ENCODE measurements around the gene GDI1. TPM values are rescaled to one million over a fixed set of nuclear protein-coding genes. Genes with fewer than 3 reads are reported as not detected.

GDI1 gene
- total and polyA plus RNA-seq, 10 of the 15 experiments (the other 5 are each of a cell fraction or from before 2014, with no cell fraction given): 0.92 to 102 (median 49.6) TPM

DNA sequence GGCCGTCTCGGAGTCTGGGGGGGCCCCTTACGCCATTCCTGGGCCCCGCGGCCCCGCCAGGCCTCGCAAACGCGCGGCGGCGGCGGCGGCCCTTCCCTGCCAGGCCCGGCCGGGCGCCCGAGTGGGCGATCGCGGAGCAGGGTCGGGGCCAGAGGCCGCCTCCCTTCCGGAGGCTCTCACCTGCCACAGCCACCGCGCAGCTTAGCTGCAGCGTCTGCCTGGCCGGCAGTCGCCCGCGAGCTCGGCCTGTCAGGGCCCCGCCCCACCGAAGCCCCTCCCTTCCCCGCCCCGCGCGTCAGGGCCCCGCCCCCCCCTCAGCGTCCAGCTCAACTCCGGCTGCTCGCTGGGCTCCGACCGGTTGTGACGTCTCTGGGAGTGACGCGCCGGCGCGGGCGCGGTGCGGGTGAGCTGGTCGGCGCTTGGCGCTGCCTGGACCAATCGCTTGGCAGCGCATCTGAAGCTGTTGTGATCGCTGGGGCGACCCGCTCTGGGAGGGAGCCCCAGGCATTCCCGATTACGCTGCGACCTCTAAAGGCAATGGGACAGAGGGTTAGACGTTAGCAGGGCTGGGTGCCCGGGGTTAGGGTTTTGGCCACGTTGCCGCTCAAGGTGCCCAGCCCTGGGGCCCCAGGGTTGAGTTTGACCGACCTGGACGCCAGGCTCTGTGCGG lies 53.6 kb downstream of the GDI1 start, which contains the start of gene SLC10A3 (continued):
- TF ChIP-seq, protein P1, sequence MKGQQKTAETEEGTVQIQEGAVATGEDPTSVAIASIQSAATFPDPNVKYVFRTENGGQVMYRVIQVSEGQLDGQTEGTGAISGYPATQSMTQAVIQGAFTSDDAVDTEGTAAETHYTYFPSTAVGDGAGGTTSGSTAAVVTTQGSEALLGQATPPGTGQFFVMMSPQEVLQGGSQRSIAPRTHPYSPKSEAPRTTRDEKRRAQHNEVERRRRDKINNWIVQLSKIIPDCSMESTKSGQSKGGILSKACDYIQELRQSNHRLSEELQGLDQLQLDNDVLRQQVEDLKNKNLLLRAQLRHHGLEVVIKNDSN (IDR thresholded peaks at IDR 0.05; ENCODE audit: borderline replicate concordance, extremely low read length, insufficient read depth, low read depth, low read length): no peak
- no peak for TF ChIP-seq SRF (IDR thresholded peaks at IDR 0.05; ENCODE audit: low read depth in 2 of 2, low read length in 2 of 2)
- TF ChIP-seq, protein P2, sequence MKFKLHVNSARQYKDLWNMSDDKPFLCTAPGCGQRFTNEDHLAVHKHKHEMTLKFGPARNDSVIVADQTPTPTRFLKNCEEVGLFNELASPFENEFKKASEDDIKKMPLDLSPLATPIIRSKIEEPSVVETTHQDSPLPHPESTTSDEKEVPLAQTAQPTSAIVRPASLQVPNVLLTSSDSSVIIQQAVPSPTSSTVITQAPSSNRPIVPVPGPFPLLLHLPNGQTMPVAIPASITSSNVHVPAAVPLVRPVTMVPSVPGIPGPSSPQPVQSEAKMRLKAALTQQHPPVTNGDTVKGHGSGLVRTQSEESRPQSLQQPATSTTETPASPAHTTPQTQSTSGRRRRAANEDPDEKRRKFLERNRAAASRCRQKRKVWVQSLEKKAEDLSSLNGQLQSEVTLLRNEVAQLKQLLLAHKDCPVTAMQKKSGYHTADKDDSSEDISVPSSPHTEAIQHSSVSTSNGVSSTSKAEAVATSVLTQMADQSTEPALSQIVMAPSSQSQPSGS (IDR thresholded peaks at IDR 0.05; ENCODE audit: low read length): no peak
- 0 out of 2 replicates have a peak, but pooled peaks have one; percentile 19 for TF ChIP-seq GATAD2B (conservative IDR thresholded peaks at IDR 0.05; ENCODE audit: low read depth)
- 0 out of 2 replicates have a peak, but pooled peaks have one; percentile 15 for TF ChIP-seq HDGF (IDR thresholded peaks at IDR 0.05)
- TF ChIP-seq NRF1 (conservative IDR thresholded peaks at IDR 0.05; ENCODE audit: low read depth, low read length): peak; percentile 22; the same call in 1 of the 2 replicates
- no peak for TF ChIP-seq RCOR1 (conservative IDR thresholded peaks at IDR 0.05; ENCODE audit: low read depth, low read length)
- no peak for TF ChIP-seq ZNF217 (IDR thresholded peaks at IDR 0.05)
- no peak for TF ChIP-seq SUZ12 (IDR thresholded peaks at IDR 0.05; ENCODE audit: unreplicated experiment)
- TF ChIP-seq RUNX3 (IDR thresholded peaks at IDR 0.05; ENCODE audit: low read length): no peak
- TF ChIP-seq IKZF1 (conservative IDR thresholded peaks at IDR 0.05): peak; percentile 61; the same call in 1 of the 2 replicates
- TF ChIP-seq, protein P3, sequence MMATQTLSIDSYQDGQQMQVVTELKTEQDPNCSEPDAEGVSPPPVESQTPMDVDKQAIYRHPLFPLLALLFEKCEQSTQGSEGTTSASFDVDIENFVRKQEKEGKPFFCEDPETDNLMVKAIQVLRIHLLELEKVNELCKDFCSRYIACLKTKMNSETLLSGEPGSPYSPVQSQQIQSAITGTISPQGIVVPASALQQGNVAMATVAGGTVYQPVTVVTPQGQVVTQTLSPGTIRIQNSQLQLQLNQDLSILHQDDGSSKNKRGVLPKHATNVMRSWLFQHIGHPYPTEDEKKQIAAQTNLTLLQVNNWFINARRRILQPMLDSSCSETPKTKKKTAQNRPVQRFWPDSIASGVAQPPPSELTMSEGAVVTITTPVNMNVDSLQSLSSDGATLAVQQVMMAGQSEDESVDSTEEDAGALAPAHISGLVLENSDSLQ (IDR thresholded peaks at IDR 0.05): peak; percentile 75
- TF ChIP-seq CHD1 (IDR thresholded peaks at IDR 0.05; ENCODE audit: low read depth, low read length): no peak
- peak; percentile 60; the same call in 1 of the 2 replicates for TF ChIP-seq TCF12 (IDR thresholded peaks at IDR 0.05; ENCODE audit: low read depth, low read length)
- TF ChIP-seq DPF2 (IDR thresholded peaks at IDR 0.05): peak; percentile 65; the same call in 1 of the 2 replicates
- no peak for TF ChIP-seq SMAD1 (IDR thresholded peaks at IDR 0.05; ENCODE audit: low read depth, partially characterized antibody)
- no peak for TF ChIP-seq FOXM1 (IDR thresholded peaks at IDR 0.05; ENCODE audit: low read depth, low read length)
- TF ChIP-seq TCF3 (IDR thresholded peaks at IDR 0.05; ENCODE audit: borderline replicate concordance, insufficient read depth, low read depth, low read length): 0 out of 2 replicates have a peak, but pooled peaks have one; percentile 42
- TF ChIP-seq WRNIP1 (IDR thresholded peaks at IDR 0.05; ENCODE audit: borderline replicate concordance, low read depth, low read length): no peak
- 0 out of 2 replicates have a peak, but pooled peaks have one; percentile 21 for TF ChIP-seq NBN (IDR thresholded peaks at IDR 0.05)
- TF ChIP-seq CREM (IDR thresholded peaks at IDR 0.05; ENCODE audit: low read depth): peak; percentile 67; the same call in 1 of the 2 replicates
- no peak for TF ChIP-seq ATF7 (IDR thresholded peaks at IDR 0.05; ENCODE audit: low read depth)
- 0 out of 2 replicates have a peak, but pooled peaks have one; percentile 55 for TF ChIP-seq ZSCAN29 (IDR thresholded peaks at IDR 0.05)
- TF ChIP-seq POLR2A (IDR thresholded peaks at IDR 0.05; ENCODE audit: low read depth, low read length): peak; percentile 92
- TF ChIP-seq, protein P4, sequence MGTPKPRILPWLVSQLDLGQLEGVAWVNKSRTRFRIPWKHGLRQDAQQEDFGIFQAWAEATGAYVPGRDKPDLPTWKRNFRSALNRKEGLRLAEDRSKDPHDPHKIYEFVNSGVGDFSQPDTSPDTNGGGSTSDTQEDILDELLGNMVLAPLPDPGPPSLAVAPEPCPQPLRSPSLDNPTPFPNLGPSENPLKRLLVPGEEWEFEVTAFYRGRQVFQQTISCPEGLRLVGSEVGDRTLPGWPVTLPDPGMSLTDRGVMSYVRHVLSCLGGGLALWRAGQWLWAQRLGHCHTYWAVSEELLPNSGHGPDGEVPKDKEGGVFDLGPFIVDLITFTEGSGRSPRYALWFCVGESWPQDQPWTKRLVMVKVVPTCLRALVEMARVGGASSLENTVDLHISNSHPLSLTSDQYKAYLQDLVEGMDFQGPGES (IDR thresholded peaks at IDR 0.05): no peak
- peak; percentile 90 for TF ChIP-seq CREB1 (IDR thresholded peaks at IDR 0.05; ENCODE audit: low read depth)
- TF ChIP-seq YBX1 (IDR thresholded peaks at IDR 0.05): no peak
- TF ChIP-seq, protein P5, sequence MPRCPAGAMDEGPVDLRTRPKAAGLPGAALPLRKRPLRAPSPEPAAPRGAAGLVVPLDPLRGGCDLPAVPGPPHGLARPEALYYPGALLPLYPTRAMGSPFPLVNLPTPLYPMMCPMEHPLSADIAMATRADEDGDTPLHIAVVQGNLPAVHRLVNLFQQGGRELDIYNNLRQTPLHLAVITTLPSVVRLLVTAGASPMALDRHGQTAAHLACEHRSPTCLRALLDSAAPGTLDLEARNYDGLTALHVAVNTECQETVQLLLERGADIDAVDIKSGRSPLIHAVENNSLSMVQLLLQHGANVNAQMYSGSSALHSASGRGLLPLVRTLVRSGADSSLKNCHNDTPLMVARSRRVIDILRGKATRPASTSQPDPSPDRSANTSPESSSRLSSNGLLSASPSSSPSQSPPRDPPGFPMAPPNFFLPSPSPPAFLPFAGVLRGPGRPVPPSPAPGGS (IDR thresholded peaks at IDR 0.05; ENCODE audit: borderline replicate concordance, insufficient read depth, low read depth, low read length, poor library complexity, severe bottlenecking): peak; percentile 11
